ENCODE results near the gene CYTH4.
A peak's percentile ranks its signal among the peaks of the same experiment; 100 is the strongest.

- TF ChIP-seq CTCF (IDR thresholded peaks at IDR 0.05) = peak; percentile 45
- peak; percentile 46 for TF ChIP-seq EZH2phosphoT487 (IDR thresholded peaks at IDR 0.05)
- peak; percentile 42 for TF ChIP-seq EZH2 (IDR thresholded peaks at IDR 0.05)
These were observed 52.8 kb downstream of the CYTH4 start for GRCh38 chr22:37334859-37335805.

All from neural progenitor cell (in vitro differentiated cells).